ENCODE measurements around the gene UBASH3B.
"Not testable (repeated sequence)": the region's sequence is repeated elsewhere in the genome, so short reads cannot be mapped to it uniquely, and the experiment has no call there.

Gene UBASH3B

GRCh38 chr11:122655527-122656072, at the start of gene UBASH3B:
Gene UBASH3B, plus strand, starts transcription at chr11:122655722. Its CDS starts 328 bp downstream, at chr11:122656050.
- in situ Hi-C loops (cut with MboI; ENCODE audit: low sequenced_read_pairs), result no loop called here

- in situ Hi-C loops (cut with MboI; ENCODE audit: low sequenced_read_pairs), result not testable (repeated sequence)
Observed at GRCh38 chr11:122607162-122607561, 48.4 kb upstream of the UBASH3B start.

GRCh38 chr11:122612123-122612824, 43.2 kb upstream of the UBASH3B start:
- in situ Hi-C loops (cut with MboI; ENCODE audit: low sequenced_read_pairs), result no loop called here

- in situ Hi-C loops (cut with MboI; ENCODE audit: low sequenced_read_pairs), result no loop called here
Observed at GRCh38 chr11:122616718-122617117, 38.8 kb upstream of the UBASH3B start.

GRCh38 chr11:122617297-122617696, 38.2 kb upstream of the UBASH3B start:
- in situ Hi-C loops (cut with MboI; ENCODE audit: low sequenced_read_pairs), result no loop called here

- in situ Hi-C loops (cut with MboI; ENCODE audit: low sequenced_read_pairs), result no loop called here
Observed at GRCh38 chr11:122617926-122618325, 37.6 kb upstream of the UBASH3B start.

- in situ Hi-C loops (cut with MboI; ENCODE audit: low sequenced_read_pairs), result no loop called here
Observed at GRCh38 chr11:122618927-122619326, 36.6 kb upstream of the UBASH3B start.

- in situ Hi-C loops (cut with MboI; ENCODE audit: low sequenced_read_pairs), result no loop called here
Observed at GRCh38 chr11:122619757-122620156, 35.8 kb upstream of the UBASH3B start.

GRCh38 chr11:122625501-122625900, 30.0 kb upstream of the UBASH3B start:
- in situ Hi-C loops (cut with MboI; ENCODE audit: low sequenced_read_pairs), result loop anchor here (25.0 kb wide), 1 partner anchor 387 kb away; no protein-coding TSS in a partner anchor

GRCh38 chr11:122625976-122626665, 29.4 kb upstream of the UBASH3B start:
- in situ Hi-C loops (cut with MboI; ENCODE audit: low sequenced_read_pairs), result loop anchor here (25.0 kb wide), 1 partner anchor 386 kb away; no protein-coding TSS in a partner anchor

GRCh38 chr11:122627745-122628144, 27.8 kb upstream of the UBASH3B start:
- in situ Hi-C loops (cut with MboI; ENCODE audit: low sequenced_read_pairs), result loop anchor here (25.0 kb wide), 1 partner anchor 385 kb away; no protein-coding TSS in a partner anchor

GRCh38 chr11:122628810-122629555, 26.5 kb upstream of the UBASH3B start:
- in situ Hi-C loops (cut with MboI; ENCODE audit: low sequenced_read_pairs), result loop anchor here (25.0 kb wide), 1 partner anchor 383 kb away; no protein-coding TSS in a partner anchor

- in situ Hi-C loops (cut with MboI; ENCODE audit: low sequenced_read_pairs), result loop anchor here (25.0 kb wide), 1 partner anchor 380 kb away; no protein-coding TSS in a partner anchor
Observed at GRCh38 chr11:122632181-122632824, 23.2 kb upstream of the UBASH3B start.

- in situ Hi-C loops (cut with MboI; ENCODE audit: low sequenced_read_pairs), result loop anchor here (25.0 kb wide), 1 partner anchor 379 kb away; no protein-coding TSS in a partner anchor
Observed at GRCh38 chr11:122633219-122633829, 22.2 kb upstream of the UBASH3B start.

GRCh38 chr11:122634501-122634900, 21.0 kb upstream of the UBASH3B start:
- in situ Hi-C loops (cut with MboI; ENCODE audit: low sequenced_read_pairs), result loop anchor here (25.0 kb wide), 1 partner anchor 378 kb away; no protein-coding TSS in a partner anchor

- in situ Hi-C loops (cut with MboI; ENCODE audit: low sequenced_read_pairs), result loop anchor here (25.0 kb wide), 1 partner anchor 375 kb away; no protein-coding TSS in a partner anchor
Observed at GRCh38 chr11:122637541-122637940, 18.0 kb upstream of the UBASH3B start.

- in situ Hi-C loops (cut with MboI; ENCODE audit: low sequenced_read_pairs), result loop anchor here (25.0 kb wide), 1 partner anchor 370 kb away; no protein-coding TSS in a partner anchor
Observed at GRCh38 chr11:122642472-122642922, 13.0 kb upstream of the UBASH3B start.

- in situ Hi-C loops (cut with MboI; ENCODE audit: low sequenced_read_pairs), result loop anchor here (25.0 kb wide), 1 partner anchor 369 kb away; no protein-coding TSS in a partner anchor
Observed at GRCh38 chr11:122642971-122643370, 12.6 kb upstream of the UBASH3B start.

- in situ Hi-C loops (cut with MboI; ENCODE audit: low sequenced_read_pairs), result loop anchor here (25.0 kb wide), 1 partner anchor 366 kb away; no protein-coding TSS in a partner anchor
Observed at GRCh38 chr11:122645847-122646246, 9.7 kb upstream of the UBASH3B start.
